GM18502 (cell line): ENCODE results near the gene G6PD.

ENCODE experiments used
- ATAC-seq: cut with Tn5 transposase; IDR thresholded peaks from one replicate; pipeline ENCODE4 v1.9.1; 2021; ENCODE audit warnings: mild to moderate bottlenecking; ENCODE audit not compliant: unreplicated experiment, poor library complexity

Gene G6PD

DNA sequence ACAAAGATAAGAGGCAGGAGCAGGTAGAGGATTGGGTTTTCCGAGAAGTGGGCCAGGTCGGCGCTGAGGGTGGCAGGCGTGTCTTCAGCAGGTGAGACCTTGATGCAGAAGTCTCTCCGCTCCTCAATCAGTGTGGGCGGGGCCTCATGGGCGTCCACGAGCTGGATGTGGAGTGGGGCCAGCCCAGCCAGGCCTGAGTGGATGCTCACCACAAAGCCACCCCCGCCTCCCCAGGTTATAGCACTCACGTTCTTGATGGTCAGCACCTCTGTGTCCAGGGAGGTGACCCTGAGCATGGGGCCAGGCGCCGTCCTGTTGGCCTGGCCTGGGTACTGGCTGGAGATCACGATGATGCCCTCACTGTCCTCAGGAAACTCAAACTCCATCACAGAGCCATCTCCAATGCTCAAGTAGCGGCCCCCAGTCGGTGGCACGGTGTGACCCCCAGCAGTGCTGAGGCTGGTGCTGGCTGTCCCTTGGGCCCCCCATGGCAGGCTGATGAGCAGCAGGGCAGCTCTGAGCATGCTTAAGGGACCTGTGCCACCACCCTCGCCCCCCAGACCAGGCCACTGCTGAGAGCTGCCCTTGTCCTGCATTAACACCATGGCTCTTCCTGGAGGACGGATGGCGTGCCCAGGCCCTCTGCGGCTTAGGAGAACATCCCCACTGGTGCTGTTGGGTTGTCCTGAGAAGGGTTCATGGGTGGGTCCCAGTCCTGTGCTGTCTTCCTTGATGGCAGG, 58.1 kb downstream of the G6PD start:
- ATAC-seq, result no peak

GRCh38 chrX:154487518-154488290, 58.9 kb downstream of the G6PD start:
- no peak for ATAC-seq

GRCh38 chrX:154486396-154487207, 60.0 kb downstream of the G6PD start, which contains the start of gene UBL4A:
UBL4A (minus strand) TSS chrX:154486615; CDS start chrX:154486584, 31 bp downstream.
- ATAC-seq, result peak; percentile 31

DNA sequence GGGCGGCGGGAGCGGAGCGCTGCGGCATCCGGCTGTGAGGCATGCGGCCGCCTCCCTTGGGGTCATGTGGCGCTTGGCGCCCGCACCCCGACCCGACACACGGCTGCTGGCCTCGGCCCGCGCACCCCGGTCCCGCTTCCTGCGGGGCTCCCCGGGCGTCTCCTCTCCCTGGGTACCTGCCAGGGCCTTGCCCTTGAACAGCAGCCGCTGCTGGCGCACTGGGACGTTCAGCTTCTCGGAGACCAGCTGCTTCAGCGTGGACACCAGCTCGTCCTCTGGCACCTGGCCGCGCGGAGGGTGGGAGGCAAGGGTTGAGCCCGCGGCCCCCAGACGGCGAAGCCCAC, 60.6 kb downstream of the G6PD start:
- ATAC-seq, result no peak

GRCh38 chrX:154485150-154486051, 61.2 kb downstream of the G6PD start:
- ATAC-seq, result no peak

DNA sequence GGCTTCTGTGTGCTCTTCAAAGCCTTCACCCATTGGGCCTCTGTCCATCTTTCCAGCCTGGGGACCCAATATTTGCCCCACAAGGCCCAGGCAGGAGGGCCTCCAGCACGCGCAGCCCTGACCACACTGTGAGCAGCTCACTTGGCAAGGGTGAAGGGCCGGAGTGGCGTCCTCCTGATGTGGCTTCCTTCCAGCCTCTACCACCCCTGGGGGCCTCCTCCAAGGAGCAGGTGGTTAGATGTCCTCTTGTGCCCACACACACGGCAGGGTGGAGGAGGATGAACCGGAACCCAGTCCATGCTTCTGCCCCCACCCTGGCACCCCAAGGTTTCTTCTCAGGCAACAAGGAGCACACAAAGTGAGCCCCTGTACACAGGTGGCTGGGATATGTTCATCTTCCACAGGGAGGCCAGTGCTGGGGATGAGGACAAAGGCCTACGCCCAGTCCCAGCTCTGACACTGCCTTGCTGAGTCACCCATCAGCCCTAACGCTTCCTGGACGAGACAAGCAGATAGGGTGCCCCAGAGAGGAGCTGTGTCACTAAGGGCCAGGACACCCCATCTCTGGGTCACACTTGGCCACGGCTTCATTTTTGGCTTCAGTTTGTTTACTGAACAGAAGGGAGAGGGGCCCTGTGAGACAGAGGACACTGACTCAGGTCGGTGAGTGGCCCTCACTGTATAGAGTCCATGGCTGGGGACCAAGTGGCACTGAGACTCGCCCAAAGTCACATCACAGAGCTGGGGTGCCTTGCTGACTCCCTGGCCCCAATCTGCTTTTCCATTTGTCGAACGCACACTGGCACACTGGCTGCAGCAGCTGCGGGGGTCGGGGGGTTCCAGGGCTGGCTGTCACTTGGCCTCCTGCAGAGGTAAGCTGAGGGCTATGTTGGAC, 62.1 kb downstream of the G6PD start:
- no peak for ATAC-seq

DNA sequence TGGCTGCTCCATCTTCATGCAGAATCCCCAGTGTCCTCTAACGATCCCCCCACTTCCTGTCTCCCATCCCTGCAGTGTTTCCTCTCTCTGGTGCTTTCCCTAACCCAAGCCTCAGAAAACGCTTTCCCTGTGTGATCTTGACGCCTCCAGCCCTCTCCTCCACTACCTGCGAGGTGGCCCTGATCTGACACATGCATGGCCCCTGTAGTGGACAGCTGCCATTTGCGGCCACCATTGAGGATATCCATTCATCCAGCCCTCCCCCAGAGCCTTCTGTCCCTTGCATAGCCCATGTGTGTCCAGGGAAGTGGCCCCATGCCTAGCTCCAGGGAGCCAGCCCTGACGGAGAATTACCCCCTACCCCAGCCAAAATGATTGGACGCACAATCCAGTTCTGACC, 63.3 kb downstream of the G6PD start:
- ATAC-seq, result no peak

GRCh38 chrX:154482786-154483185, 63.9 kb downstream of the G6PD start:
- no peak for ATAC-seq

GRCh38 chrX:154481911-154482601, 64.6 kb downstream of the G6PD start:
- ATAC-seq, result no peak
